Stimulated activated CD4-positive, alpha-beta T cell treated with anti-CD3 and anti-CD28 coated beads, Interleukin-15, amount 100 ng/mL, for 24 hours (primary cell): ENCODE results near the gene AUTS2.
"Not testable (repeated sequence)": the region's sequence is repeated elsewhere in the genome, so short reads cannot be mapped to it uniquely, and the experiment has no call there.

Experiments used
- DNase-seq: peaks from one replicate; pipeline ENCODE4 v3.0.0-alpha.2; 2020

Gene AUTS2

DNA sequence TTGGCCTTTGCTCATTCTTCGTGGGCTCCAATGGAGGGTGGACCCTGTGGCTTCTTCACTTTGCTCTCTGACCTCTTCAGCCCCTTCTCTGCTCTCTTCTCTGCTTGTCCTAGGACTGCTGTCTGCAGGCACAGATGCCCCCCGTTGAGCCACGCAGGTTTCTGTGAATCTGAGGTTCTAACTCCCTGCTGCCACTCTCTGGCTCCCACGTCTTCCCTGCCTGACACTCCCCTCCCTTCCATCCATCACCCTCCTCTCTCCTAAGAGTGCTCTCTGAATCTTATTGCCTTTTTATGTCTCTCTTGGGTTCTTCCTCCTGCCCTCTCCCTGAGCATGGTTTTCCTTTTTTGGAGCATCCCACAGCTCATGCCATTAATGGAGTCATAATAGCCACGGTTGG is 1034.1 kb downstream of the AUTS2 start:
- DNase-seq, result no peak

DNA sequence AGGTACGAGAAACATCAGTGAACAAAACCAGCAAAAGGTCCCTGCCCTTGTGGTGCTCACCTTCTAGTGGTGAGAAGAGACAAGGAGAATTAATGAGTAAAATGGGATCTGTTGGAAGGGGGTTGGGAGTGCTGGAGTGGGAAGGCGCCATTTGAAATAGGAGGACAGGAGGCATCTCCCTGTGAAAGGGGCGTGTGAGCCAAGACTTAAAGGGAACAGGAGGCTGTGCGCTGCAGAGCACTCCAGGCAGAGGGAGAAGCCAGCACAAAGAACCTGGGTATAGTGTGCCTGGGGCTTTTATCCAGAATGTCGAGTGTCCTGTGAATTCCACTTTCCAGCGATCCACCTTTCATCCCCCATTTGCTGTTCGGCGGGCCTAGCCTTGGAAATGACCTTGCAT is 1035.8 kb downstream of the AUTS2 start:
- DNase-seq, result no peak

DNA sequence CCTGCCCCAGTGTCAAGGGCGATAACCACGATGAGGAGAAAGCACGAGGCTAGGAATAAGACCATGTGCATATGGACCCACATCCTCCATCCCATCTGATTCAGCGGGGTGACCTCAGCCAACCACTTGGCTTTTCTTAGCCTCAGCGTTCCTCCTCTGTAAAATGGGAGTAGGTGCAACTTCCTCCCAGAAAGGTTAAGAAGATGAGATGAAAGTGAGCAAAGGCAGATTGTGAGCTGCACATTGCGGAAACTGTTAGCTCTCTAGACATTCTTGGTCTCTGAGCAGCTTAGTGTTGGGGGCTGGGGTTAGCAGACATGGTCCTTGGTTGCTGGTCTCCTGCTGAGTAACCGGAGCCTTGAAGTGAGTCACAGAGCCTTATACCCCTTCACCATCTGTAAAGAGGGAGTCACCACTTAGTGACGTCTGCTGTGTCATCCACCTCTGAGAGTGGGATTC is 1036.4 kb downstream of the AUTS2 start:
- DNase-seq, result no peak

DNA sequence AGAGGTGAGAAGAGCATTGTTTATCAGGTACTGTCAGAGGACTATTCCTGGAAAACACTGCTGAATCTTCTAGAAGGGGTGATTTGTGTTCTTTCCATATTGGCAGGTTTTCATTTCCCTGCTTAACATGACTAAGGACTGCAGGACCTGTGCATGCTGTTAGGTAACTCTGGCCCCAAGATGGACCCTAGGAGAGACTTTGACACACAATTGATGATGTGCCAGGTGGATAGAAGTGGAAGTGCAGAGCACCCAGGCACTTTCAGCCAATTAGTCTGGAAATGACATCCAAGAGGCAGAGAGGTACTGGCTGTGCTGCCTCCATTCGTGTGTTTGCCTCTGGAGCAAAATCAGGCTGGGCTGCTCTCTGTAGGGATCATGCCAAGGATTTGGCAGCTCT is 1037.4 kb downstream of the AUTS2 start:
- no peak for DNase-seq

DNA sequence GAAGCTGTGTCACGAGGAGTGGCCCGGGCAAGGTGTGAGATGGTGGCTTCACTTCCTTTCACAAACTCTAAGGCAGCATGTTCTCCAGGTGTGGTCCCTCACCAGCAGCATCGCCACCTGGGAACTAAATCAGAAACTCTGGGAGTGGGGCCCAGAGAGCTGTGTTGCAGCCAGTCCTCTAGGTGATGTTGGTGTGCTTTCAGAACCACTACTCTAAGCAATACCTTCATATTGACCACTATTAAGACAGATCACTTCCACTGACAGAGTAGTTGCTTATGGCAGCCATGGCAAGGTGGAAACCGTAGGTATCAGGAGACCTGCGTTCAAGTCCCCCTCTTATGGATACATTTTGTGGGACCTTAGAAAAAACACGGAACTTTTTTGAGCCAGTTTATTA is 1037.9 kb downstream of the AUTS2 start:
- DNase-seq, result no peak

DNA sequence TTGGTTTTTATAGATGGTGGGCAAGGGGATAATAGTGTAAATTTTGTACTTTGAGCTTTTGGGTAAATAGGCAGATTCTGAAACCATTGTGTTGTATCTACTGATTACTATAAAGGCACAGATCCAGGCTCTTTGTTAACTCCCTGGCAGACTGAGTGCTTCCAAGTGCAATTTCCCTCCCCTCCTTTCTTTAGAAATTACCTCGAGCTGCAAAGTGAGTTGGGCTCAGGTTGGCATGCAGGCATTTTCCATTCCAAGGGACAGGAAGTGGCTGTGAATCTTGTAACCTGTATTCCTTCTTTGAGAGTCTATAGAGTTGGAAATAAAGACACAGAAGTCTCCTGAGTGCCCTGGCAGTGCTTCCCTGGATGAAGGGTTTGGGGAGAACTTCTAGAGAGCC is 1039.5 kb downstream of the AUTS2 start:
- no peak for DNase-seq

DNA sequence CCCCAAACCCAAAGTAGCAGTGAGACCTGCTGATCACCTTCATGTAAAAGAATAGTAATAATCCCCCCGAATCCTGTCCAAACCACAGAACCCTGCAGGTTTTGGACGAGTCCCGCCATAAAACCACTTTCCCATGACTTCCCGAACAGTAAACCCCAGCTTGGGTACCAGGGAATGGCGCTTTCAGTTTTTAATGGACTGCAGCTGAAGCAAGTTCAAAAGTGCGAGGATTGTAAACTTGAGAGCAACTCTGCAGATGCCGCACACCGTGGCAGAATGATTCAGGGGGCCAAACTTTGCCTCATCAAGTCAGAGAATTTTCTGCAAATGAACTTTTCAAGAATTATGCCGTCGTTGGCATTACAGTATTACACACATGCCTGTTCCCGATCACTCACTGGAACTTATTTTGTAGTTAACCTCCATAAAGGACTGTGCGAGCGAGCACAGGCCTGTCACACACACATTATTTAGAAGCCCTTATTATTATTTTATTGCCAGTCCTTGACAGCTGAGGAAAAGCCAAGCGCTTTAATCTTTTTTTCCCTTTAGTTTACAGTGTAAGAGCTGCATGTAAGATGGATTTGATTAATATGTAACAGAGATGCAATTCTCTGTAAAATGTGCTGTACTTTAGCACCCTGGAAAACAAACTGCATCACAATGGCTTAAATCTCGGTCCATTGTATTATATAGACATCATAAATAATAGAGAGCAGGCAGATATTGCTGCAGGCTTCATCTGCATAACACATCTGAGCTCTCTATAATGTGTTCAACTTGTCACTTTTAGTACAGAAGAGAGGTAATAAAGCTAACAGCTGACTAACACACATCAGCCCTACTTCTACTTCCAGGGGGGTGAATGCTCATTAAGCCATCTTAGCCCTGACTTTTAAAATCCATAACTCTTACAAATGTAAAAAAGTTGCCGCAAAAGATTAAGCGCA is 1040.2 kb downstream of the AUTS2 start:
- DNase-seq, result no peak

DNA sequence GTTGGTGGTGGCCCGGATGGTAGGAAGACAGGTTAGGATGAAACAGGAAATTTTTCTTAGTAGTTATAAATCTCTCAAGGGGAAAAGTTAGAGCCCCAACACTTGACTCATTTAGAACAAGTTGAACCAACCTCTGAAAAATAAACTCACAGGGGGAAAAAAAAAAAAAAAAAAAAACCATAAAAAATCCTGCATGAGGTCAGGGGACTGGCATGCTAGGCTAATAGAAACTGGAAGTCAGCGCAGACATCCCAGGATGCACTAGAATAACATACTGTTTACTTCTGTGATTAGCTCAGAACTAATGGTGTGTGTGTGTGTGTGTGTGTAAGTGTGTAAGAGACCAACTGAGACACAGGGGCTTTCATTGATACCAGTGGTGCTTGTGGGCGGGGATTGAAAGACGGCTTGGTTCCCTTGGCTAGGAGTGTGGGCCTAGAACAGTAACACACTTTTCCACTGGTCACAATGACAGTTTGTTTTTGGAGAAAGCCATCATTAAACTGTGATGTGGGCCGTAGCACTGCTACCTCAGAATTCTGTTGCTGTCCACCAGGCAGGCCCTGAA is 1042.1 kb downstream of the AUTS2 start:
- no peak for DNase-seq

DNA sequence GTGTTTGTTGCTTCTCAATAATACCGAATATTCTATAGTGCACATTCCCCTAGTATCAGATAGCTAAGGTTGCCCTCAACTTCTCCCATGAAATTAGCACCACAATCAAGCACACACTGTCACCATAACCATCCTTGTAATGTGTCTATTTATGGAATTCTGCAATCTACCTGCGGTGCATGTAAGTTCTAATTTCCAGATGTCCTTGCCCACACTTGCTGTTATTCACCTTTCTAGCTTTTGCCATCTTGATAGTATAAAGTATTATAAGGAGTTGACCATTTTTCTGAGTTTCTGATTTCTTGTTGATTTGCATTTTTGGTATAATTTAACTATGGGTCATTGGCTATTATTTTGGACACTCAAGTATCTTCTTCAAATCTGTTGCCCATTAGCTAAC is 1043.6 kb downstream of the AUTS2 start:
- no peak for DNase-seq

DNA sequence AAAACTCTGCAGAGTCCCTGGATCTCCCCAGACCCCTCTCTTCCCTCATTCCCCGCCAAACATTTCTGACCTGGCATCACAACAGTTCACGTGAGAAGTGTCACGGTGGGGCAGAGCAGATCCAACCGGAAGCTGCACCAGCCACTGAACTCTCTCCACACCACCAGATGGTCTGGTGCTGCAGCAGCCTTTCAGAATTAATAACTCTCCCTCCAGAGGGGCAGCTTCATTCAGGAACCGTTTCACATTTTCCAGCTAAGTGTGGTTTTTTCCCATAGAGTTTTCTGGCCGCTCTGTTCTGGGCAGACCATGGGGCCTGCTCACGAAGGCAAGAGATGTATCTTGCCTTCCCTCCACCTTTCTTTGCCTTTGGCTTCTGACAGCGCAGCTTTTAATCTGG is 1047.0 kb downstream of the AUTS2 start:
- no peak for DNase-seq

DNA sequence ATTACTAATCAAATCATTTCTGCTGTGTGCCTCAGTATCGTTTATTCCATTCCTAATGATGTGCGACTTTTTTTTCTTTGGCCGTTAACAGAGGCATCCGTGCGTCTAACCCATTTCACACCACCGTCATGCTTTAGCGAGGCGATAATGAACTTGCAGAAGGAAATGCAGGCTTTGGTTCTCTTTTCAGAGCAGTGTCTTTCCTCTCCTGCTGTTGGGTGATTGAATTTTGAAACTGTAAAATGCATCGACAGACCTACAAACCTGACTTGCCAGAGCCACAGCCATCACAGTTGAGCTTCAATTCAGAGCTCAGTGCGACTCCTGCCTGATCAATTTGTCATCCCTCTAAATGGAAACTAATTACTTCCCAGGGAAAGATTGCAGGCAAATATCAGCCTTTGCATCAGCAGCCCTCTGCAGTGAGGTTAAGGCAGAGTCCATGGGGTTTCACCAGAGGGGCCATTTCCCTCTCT is 1047.6 kb downstream of the AUTS2 start:
- no peak for DNase-seq

DNA sequence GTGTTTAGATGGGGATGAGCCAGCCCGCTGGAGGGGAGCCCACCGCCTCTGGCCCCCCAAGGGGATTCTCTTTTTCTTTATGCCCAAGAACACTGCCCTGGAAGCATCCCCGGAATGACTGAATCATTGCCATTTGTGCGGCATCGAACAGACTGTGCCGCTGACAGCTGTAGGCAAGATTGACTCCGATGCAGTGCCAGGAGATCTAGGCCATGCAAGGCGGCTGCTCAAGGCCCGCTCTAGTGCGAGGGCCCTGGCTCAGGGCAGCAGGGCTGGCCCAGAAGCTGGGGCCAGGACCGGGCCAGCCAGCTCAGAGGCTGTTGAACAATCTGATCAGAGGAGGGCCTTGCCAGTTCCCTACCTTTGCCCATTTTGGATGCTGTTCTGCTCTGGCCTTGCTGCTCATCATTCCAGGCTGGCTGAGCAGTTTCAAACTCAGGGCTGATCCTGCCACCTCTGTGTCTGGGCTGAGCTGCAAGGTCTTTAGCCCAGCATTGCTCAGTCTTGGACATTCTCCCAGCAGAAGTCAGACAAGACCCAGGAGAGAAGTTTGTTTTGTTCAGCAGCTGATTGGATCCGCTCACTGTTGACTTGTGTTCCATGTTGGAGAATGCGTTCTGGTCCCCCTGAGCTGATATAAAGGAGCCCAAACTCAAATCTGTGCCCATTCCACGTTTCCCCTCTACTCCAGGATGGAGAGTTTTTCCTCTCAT is 1048.4 kb downstream of the AUTS2 start:
- no peak for DNase-seq

DNA sequence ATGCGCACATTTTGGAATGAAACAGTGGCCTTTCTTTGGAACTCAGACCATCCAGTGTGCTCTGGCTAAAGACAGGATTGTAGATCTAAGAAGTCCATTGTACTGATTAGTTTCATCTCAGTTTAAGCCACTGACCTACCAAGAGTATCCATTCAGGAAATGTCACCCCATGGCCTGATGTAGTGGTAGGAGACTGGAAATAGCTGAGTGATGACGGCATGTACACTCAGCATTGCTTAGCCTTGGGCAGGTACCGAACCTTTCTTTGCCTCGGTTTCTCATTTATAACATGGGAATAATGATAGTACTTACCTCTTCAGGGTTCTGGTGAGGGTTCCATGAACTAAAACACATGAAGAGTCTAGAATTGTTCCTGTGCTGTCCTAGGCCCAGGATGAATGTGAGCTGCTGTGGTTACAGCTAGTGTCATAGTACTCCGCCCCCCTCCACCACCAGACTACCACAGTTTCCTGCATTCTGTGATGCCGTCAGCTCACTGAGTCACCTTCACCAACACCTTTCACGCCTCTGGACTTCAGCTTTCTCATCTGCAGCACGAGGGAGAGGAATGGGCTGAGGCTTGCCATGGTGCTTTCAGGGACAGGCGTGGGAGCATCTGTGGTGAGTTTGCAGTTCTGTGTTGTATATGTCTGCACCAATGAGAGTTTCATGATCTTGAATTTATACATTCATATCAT is 1049.7 kb downstream of the AUTS2 start:
- DNase-seq, result peak; percentile 83

DNA sequence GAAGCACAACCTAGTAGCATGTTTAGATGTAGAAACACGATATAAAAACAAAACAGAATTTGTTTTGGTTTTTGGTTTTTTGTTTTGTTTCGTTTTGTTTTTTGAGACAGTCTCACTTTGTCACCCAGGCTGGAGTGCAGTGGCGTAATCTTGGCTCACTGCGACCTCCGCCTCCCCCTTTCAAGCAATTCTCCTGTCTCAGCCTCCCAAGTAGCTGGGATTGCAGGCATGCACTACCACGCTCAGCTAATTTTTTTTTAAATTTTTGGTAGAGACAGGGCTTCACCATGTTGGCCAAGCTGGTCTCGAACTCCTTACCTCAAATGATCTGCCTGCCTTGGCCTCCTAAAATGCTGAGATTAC is 1050.2 kb downstream of the AUTS2 start:
- DNase-seq, result not testable (repeated sequence)

DNA sequence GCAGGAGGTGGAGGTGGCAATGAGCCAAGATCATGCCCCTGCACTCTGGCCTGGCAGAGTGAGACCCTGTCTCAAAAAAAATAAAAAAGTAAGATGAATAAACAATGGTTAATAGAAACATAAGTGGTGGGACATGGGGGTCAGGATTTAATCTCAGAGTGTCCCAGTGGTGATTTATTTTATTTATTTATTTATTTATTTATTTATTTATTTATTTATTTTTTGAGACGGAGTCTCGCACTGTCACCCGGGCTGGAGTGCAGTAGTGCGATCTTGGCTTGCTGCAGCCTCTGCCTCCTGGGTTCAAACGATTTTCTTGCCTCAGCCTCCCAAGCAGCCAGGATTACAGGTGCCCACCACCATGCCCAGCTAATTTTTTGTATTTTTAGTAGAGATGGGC is 1051.0 kb downstream of the AUTS2 start:
- no peak for DNase-seq

DNA sequence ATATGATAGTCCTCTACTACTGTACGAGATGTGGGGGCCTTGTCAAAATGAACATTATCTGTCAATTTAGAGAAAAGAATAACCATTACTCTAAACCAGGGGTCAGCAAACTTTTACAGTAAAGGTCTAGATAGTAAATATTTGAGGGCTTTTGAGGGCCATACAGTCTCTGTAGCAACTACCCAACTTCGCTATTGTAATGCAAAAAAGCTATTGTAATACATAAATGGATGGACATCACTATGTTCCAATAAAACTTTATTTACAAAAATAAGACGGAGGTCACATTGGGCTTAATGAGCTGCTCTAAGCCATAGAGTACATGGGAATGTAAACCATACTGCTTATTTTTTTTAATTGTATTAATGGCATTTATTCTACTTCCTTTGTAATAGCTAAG is 1055.9 kb downstream of the AUTS2 start:
- DNase-seq, result no peak

DNA sequence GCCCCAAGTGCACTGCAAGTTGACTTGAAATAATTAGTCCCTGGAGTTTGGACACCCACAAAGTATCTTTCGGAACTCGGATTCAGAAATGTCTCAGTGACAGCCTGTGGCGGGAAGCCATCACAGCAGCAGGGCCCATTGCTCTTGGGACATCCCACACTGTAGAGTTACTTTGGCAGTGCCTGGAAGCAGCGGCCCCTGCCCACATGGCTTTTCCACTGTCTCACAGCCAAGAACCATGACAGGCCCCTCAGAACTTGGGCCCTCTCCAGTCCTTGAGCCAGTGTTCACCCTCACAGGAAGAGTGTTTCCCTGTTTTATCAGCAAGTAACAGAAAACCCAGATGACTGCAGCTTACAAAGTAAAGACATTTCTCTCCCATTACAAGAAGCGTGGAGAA is 1056.7 kb downstream of the AUTS2 start:
- no peak for DNase-seq

DNA sequence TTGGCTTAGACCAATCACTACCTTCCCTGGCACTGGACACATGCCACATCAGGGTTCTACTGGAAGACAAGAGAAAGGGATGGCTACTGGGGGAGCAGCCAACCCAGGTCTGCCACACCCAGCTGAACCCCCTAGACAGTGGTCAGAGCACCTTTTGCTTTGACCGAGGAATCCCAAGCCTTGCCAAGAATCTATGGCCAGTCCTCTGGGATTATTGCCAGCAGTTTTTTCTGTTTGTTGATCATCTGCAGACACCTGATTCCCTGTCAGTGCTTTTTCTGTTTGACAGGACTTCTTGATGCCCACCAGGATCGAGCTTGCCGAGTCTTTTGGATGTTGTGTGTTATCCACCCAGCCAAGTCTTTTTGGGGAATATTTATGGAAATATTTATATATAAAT is 1057.4 kb downstream of the AUTS2 start:
- DNase-seq, result no peak

DNA sequence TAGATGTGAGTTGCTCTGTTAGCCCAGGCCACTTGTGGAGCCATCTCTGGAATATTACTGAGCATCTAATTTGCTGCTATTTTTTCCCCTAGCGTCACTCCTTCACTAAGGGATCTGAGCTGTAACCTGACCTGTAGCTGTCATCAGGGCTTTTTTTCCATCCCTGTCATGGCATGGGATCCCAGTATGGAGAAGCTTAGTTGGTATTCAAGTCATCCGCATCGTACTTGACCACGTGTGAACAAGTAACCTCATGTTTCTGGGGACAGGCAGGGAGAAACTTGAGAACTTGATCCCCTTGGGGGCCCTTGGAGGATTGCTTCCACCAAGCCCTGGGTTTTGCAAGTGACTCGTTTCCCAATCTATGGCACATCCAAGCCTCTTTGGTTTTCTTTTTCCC is 1059.3 kb downstream of the AUTS2 start:
- no peak for DNase-seq

DNA sequence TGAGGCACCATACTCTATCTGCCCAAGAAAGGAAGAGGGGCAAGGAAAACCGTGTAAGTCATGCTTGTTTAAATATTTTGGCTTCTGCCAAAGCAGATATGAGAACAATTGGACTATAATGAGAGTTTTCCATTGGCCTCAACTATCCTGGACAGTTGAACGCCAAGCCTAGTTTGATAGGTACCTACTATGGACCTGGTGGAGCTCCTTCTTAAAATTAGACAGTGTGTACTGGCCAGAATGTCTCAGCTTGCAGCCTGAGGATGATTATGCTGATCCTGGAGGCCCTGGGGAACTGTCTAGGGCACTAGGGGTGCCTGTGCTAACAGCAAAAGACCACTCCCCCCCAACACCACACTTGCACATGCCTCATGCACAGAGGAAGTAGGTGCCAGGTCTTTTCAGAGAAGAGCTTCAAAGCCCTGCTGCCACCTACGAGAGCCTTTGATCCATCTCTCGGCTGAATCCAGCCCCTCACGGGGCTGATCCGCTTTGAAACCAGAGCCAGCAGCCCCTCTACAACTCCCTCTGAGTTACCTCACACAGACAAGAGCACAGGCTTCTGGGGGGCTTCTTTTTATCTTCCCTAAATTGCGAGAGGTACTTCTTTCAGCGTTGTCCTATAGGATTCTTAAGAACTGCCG is 1059.8 kb downstream of the AUTS2 start:
- DNase-seq, result no peak

DNA sequence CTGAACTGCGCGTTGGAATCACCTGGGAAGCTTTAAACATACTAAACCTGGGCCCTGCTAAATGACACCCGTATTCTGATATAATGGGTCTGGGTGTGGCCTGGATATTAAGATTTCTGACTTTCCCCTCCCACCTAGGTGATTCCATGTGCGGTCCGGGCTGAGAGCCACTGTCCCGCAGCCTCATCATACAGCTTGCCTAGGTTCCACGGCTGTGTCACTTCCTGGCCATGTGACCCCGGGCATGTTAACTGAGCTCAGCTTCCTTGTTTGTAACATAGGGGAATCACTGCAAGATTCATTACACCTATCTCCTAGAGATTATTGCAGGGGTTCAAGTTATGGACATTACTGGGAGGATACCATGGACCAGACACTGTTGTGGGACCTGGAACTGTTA is 1061.0 kb downstream of the AUTS2 start:
- no peak for DNase-seq

DNA sequence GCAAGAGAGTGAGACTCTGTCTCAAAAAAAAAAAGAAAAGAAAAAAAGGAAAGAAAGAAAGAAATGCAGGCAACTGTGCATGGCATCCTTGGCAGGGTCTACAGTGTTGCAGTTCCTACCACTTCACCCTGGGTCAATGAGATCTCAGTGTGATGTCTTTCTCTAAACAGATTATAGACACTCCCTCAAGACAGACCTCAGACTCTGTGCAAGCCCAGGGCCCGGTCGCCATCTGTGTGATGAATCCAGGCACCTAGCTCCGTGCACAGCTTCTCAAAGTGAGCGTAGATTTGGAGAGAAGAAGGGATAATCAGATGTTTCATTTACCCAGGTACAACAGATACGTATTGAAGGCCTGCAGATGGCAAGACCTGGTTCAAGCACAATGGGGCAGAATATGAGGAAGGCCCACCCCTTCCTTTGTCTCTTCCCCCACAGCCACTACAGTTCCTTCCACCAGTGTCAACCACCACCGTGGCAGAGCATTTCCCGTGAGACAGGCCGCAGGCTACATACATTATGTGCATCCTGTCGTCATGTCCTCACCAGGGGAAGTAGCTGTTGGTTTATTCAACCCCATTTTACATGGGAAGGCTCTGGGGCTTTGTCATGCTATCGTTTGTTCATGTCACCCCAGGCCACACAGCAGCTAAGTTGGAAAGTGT is 1062.0 kb downstream of the AUTS2 start:
- no peak for DNase-seq
